ENCODE results near the gene PARS2. TPM values are rescaled to one million over a fixed set of nuclear protein-coding genes. Genes with fewer than 3 reads are reported as not detected.

Gene PARS2
- total RNA-seq, 1 donor from 2014 or later, result 11.5 TPM

DNA sequence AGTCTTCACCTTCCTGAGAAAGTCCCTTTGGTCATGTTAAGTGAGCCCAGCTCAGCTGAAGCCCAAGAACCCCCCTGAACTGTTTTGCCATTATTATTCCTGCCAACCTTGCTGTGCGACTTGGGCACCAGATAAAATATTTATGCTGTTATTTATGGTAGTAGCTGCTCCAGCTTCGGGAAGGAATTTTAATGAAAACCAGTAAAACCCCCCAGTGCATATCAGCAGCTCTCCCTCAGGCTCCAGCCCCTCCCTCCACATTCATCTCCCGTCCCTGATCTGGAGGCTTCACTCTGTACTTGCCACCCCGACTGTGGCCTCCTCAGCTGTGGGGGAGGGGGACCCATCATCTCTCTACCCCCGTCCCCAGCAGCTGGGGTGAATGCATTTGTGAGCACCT, 24.1 kb upstream of the PARS2 start:
- Histone ChIP-seq H3K27me3 (ENCODE audit: control insufficient read depth, insufficient read depth, low read length) (peaks cover 15% of the 10 kb centered on the region), H3K36me3 (ENCODE audit: control insufficient read depth, insufficient read depth, low read length) (no peaks in the 10 kb centered on the region), H3K4me3 (ENCODE audit: low read depth, low read length) (no peak overlapping the region)
- TF ChIP-seq, protein P1, sequence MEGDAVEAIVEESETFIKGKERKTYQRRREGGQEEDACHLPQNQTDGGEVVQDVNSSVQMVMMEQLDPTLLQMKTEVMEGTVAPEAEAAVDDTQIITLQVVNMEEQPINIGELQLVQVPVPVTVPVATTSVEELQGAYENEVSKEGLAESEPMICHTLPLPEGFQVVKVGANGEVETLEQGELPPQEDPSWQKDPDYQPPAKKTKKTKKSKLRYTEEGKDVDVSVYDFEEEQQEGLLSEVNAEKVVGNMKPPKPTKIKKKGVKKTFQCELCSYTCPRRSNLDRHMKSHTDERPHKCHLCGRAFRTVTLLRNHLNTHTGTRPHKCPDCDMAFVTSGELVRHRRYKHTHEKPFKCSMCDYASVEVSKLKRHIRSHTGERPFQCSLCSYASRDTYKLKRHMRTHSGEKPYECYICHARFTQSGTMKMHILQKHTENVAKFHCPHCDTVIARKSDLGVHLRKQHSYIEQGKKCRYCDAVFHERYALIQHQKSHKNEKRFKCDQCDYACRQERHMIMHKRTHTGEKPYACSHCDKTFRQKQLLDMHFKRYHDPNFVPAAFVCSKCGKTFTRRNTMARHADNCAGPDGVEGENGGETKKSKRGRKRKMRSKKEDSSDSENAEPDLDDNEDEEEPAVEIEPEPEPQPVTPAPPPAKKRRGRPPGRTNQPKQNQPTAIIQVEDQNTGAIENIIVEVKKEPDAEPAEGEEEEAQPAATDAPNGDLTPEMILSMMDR (IDR thresholded peaks at IDR 0.05; ENCODE audit: insufficient read depth, low read length, poor library complexity, severe bottlenecking), result no peak
- DNase-seq (ENCODE audit: low read depth), result no peak

DNA sequence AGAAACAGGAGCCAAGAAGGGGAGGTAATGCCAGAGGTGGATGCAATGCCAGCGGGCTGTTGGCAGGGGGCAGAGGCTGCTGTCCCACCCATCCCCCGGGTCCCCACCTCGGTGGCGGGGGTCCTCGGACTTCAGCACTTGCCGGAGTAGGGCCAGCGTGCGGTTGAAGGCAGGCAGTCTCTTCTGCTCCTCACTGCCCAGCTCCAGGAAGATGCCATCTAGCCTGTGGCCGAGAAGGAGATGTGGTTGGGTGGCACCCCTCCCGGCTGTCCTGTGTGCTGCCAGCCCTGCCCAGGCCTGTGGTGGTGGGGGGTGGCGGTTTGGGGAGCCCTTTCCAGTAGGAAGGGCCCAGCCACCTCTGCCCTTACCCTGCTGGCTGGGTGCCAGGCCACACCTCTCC, 23.3 kb upstream of the PARS2 start:
- TF ChIP-seq, protein P1 (IDR thresholded peaks at IDR 0.05; ENCODE audit: insufficient read depth, low read length, poor library complexity, severe bottlenecking), result no peak
- Histone ChIP-seq H3K4me3 (ENCODE audit: low read depth, low read length) (no peak overlapping the region), H3K36me3 (ENCODE audit: control insufficient read depth, insufficient read depth, low read length) (no peaks in the 10 kb centered on the region), H3K27me3 (ENCODE audit: control insufficient read depth, insufficient read depth, low read length) (peaks cover 15% of the 10 kb centered on the region)
- DNase-seq (ENCODE audit: low read depth), result no peak

DNA sequence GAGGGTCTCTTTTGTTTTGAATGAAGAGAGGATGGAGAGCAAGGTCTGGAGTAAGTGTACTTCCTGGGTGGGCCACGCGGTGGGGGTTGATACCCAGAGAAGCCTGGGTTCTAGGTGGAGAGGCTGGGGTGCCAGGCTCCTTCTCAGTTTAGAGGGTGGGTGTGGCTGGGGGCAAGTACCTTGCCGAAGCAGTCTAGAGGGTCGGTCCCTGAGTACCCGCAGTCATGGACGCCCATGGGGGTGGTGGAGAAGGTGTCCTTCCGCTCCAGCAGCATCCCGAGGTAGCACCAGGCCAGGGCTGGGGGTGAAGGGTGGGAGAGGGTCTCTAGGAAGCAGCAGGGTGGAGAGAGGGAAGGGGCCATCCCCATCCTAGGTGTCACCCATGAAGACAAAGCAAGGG, 22.5 kb upstream of the PARS2 start:
- DNase-seq (ENCODE audit: low read depth), result no peak
- H3K27me3 ChIP-seq (ENCODE audit: control insufficient read depth, insufficient read depth, low read length), result peaks cover 21% of the 10 kb centered on the region
- TF ChIP-seq, protein P1 (IDR thresholded peaks at IDR 0.05; ENCODE audit: insufficient read depth, low read length, poor library complexity, severe bottlenecking), result no peak
- H3K4me3 ChIP-seq (ENCODE audit: low read depth, low read length), result no peak overlapping the region
- no peaks in the 10 kb centered on the region for H3K36me3 ChIP-seq (ENCODE audit: control insufficient read depth, insufficient read depth, low read length)

DNA sequence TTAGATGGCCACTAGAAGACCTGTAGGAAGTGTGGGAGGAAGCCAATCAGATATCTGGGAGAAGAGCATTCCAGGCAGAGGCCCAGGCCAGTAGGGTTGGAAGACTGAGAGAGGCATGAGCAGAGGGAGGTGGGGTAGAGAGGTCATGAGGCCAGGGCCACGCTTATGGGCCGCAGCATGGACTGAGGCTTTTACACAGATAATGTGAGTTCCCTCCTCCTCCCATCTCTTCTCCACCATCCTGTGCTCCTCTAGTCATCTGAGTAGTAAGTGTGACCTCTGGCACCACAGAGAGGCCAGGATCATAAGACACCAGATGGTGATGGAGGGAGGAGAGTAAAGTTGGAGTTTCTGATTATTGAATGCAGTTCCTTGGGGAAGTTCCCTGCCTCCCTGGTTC, 19.7 kb upstream of the PARS2 start:
- TF ChIP-seq, protein P1 (IDR thresholded peaks at IDR 0.05; ENCODE audit: insufficient read depth, low read length, poor library complexity, severe bottlenecking), result no peak
- H3K36me3 ChIP-seq (ENCODE audit: control insufficient read depth, insufficient read depth, low read length), result no peaks in the 10 kb centered on the region
- H3K27me3 ChIP-seq (ENCODE audit: control insufficient read depth, insufficient read depth, low read length), result peaks cover 28% of the 10 kb centered on the region

DNA sequence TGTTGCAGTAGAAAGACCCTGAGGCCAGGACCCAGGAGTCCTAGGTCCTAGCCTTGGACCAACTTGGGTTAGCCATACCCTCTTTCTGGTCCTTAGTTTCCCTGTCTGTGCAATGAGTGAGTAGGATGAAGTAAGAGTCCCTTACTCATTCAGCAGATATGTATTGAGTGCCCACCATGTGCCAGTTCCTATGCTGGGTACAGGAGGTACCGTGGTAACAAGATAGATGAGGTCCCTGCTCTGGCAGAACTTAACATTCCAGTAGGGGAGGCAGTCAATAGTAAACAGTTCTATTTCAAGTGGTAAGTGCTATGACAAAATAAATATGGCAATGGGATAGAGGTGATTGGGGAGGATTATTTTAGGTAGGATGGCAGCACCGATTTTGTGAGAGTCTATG, 18.3 kb upstream of the PARS2 start:
- H3K36me3 ChIP-seq (ENCODE audit: control insufficient read depth, insufficient read depth, low read length), result no peaks in the 10 kb centered on the region
- H3K4me3 ChIP-seq (ENCODE audit: low read depth, low read length), result no peak overlapping the region
- DNase-seq (ENCODE audit: low read depth), result no peak
- peaks cover 23% of the 10 kb centered on the region for H3K27me3 ChIP-seq (ENCODE audit: control insufficient read depth, insufficient read depth, low read length)
- TF ChIP-seq, protein P1 (IDR thresholded peaks at IDR 0.05; ENCODE audit: insufficient read depth, low read length, poor library complexity, severe bottlenecking), result no peak

More for the DNA sequence above, 19.7 kb upstream of the PARS2 start:
- H3K4me3 ChIP-seq (ENCODE audit: low read depth, low read length), result no peak overlapping the region
- no peak for DNase-seq (ENCODE audit: low read depth)

DNA sequence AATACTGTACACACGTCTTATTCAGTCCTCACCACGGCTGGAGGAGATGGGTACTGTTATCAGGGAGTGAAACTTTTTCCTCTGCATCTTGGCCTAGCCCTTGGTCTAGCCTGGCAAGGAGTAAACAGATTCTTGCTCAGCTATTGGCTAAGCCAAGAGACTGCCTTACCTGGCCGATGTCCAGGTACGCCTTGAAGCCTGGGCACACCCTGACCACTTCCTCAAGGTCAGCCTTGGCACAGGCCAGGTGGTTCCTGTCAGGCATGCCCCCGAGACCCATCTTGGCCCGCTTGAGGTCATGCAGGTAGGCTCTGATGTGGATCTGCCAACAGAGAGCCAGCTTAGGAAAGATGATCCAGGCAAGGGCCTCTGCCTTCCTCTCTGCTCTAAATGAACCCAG, 17.8 kb upstream of the PARS2 start:
- H3K4me3 ChIP-seq (ENCODE audit: low read depth, low read length), result no peak overlapping the region
- H3K36me3 ChIP-seq (ENCODE audit: control insufficient read depth, insufficient read depth, low read length), result no peaks in the 10 kb centered on the region
- TF ChIP-seq, protein P1 (IDR thresholded peaks at IDR 0.05; ENCODE audit: insufficient read depth, low read length, poor library complexity, severe bottlenecking), result no peak
- H3K27me3 ChIP-seq (ENCODE audit: control insufficient read depth, insufficient read depth, low read length), result peaks cover 21% of the 10 kb centered on the region
- DNase-seq (ENCODE audit: low read depth), result no peak
